ENCODE data around the gene CEP192. TPM values are rescaled to one million over a fixed set of nuclear protein-coding genes. Genes with fewer than 3 reads are reported as not detected.

The CEP192 gene
- total RNA-seq (2014; rRNA removed; shearing (Covaris generic)): 35.9 and 37.2 TPM in 2 replicates

- Histone ChIP-seq H3K4me3 (peak within 1 kb of the TSS; percentile 80), H3K4me1 (replicated peaks) (peaks cover 17% of the 10 kb centered on the region), H3K27ac (peak within 1 kb of the TSS; percentile 81), H3K36me3 (peaks cover 3% of the 10 kb centered on the region; the same call in 1 of the 2 replicates), H3K9me3 (replicated peaks) (no peaks in the 10 kb centered on the region), H3K27me3 (replicated peaks) (no peaks in the 10 kb centered on the region)
- DNase-seq (ENCODE audit: low read depth in 1 of 2, low spot score in 2 of 2): peak; percentile 98 to 99
Observed at GRCh38 chr18:12990967-12991820, at the start of gene CEP192. Gene CEP192 (plus strand): TSS chr18:12991362. CDS start chr18:12999425, 8,063 bp downstream.

GRCh38 chr18:12943215-12943614 is 47.9 kb upstream of the CEP192 start:
- Histone ChIP-seq H3K27me3 (replicated peaks) (no peaks in the 10 kb centered on the region), H3K4me1 (replicated peaks) (peaks cover 12% of the 10 kb centered on the region), H3K9me3 (replicated peaks) (no peaks in the 10 kb centered on the region), H3K27ac (no peak overlapping the region), H3K36me3 (peaks cover 3% of the 10 kb centered on the region; the same call in 1 of the 2 replicates), H3K4me3 (no peak overlapping the region)
- DNase-seq (ENCODE audit: low read depth in 1 of 2, low spot score in 2 of 2): no peak

GRCh38 chr18:12944709-12945108 is 46.5 kb upstream of the CEP192 start:
- no peak for DNase-seq (ENCODE audit: low read depth in 1 of 2, low spot score in 2 of 2)
- Histone ChIP-seq H3K36me3 (peaks cover 9% of the 10 kb centered on the region; the same call in 1 of the 2 replicates), H3K27me3 (replicated peaks) (no peaks in the 10 kb centered on the region), H3K27ac (no peak overlapping the region), H3K9me3 (replicated peaks) (no peaks in the 10 kb centered on the region), H3K4me1 (replicated peaks) (peaks cover 20% of the 10 kb centered on the region), H3K4me3 (no peak overlapping the region)

GRCh38 chr18:12946549-12947284 is 44.4 kb upstream of the CEP192 start:
- Histone ChIP-seq H3K27ac (peak overlapping the region; percentile 93), H3K4me3 (peak overlapping the region; percentile 75), H3K9me3 (replicated peaks) (no peaks in the 10 kb centered on the region), H3K36me3 (peaks cover 12% of the 10 kb centered on the region), H3K4me1 (replicated peaks) (peaks cover 20% of the 10 kb centered on the region), H3K27me3 (replicated peaks) (no peaks in the 10 kb centered on the region)
- DNase-seq (ENCODE audit: low read depth in 1 of 2, low spot score in 2 of 2): peak; percentile 72 to 86

GRCh38 chr18:12947285-12948049 is 43.7 kb upstream of the CEP192 start, which contains the start of gene SEH1L:
Gene SEH1L (plus strand): TSS chr18:12948011. CDS start chr18:12948122, 111 bp downstream.
- peak; percentile 83 to 100 for DNase-seq (ENCODE audit: low read depth in 1 of 2, low spot score in 2 of 2)
- H3K36me3 ChIP-seq: peaks cover 12% of the 10 kb centered on the region
- H3K4me3 ChIP-seq: peak within 1 kb of the TSS; percentile 75
- H3K27ac ChIP-seq: peak within 1 kb of the TSS; percentile 93
- H3K4me1 ChIP-seq (replicated peaks): peaks cover 20% of the 10 kb centered on the region
- H3K9me3 ChIP-seq (replicated peaks): no peaks in the 10 kb centered on the region
- no peaks in the 10 kb centered on the region for H3K27me3 ChIP-seq (replicated peaks)

GRCh38 chr18:12948050-12948804 is 42.9 kb upstream of the CEP192 start:
- no peaks in the 10 kb centered on the region for H3K27me3 ChIP-seq (replicated peaks)
- H3K9me3 ChIP-seq (replicated peaks): no peaks in the 10 kb centered on the region
- peak; percentile 96 to 98 for DNase-seq (ENCODE audit: low read depth in 1 of 2, low spot score in 2 of 2)
- H3K36me3 ChIP-seq: peaks cover 17% of the 10 kb centered on the region
- peak overlapping the region; percentile 75 for H3K4me3 ChIP-seq
- H3K27ac ChIP-seq: peak overlapping the region; percentile 66
- H3K4me1 ChIP-seq (replicated peaks): peaks cover 18% of the 10 kb centered on the region

- Histone ChIP-seq H3K4me3 (no peak overlapping the region), H3K9me3 (replicated peaks) (no peaks in the 10 kb centered on the region; the same call in 1 of the 2 replicates), H3K4me1 (replicated peaks) (no peaks in the 10 kb centered on the region), H3K27ac (no peak overlapping the region), H3K27me3 (replicated peaks) (no peaks in the 10 kb centered on the region), H3K36me3 (peaks cover 44% of the 10 kb centered on the region)
- no peak for DNase-seq (ENCODE audit: low read depth in 1 of 2, low spot score in 2 of 2)
Observed at GRCh38 chr18:12958478-12958877, 32.7 kb upstream of the CEP192 start.

GRCh38 chr18:12960395-12960794 is 30.8 kb upstream of the CEP192 start:
- no peak for DNase-seq (ENCODE audit: low read depth in 1 of 2, low spot score in 2 of 2)

GRCh38 chr18:12960853-12961397 is 30.2 kb upstream of the CEP192 start:
- no peak for DNase-seq (ENCODE audit: low read depth in 1 of 2, low spot score in 2 of 2)
- H3K27me3 ChIP-seq (replicated peaks): no peaks in the 10 kb centered on the region
- no peak overlapping the region for H3K27ac ChIP-seq
- no peak overlapping the region for H3K4me3 ChIP-seq
- H3K36me3 ChIP-seq: peaks cover 51% of the 10 kb centered on the region
- H3K9me3 ChIP-seq (replicated peaks): no peaks in the 10 kb centered on the region; the same call in 1 of the 2 replicates
- no peaks in the 10 kb centered on the region for H3K4me1 ChIP-seq (replicated peaks)

More at GRCh38 chr18:12960395-12960794, 30.8 kb upstream of the CEP192 start:
- H3K9me3 ChIP-seq (replicated peaks): no peaks in the 10 kb centered on the region; the same call in 1 of the 2 replicates
- peaks cover 51% of the 10 kb centered on the region for H3K36me3 ChIP-seq
- H3K27me3 ChIP-seq (replicated peaks): no peaks in the 10 kb centered on the region
- no peak overlapping the region for H3K4me3 ChIP-seq
- no peaks in the 10 kb centered on the region for H3K4me1 ChIP-seq (replicated peaks)
- H3K27ac ChIP-seq: no peak overlapping the region

GRCh38 chr18:12963069-12963468 is 28.1 kb upstream of the CEP192 start:
- Histone ChIP-seq H3K27me3 (replicated peaks) (no peaks in the 10 kb centered on the region), H3K9me3 (replicated peaks) (no peaks in the 10 kb centered on the region; the same call in 1 of the 2 replicates), H3K4me1 (replicated peaks) (no peaks in the 10 kb centered on the region), H3K4me3 (no peak overlapping the region), H3K36me3 (peaks cover 56% of the 10 kb centered on the region), H3K27ac (no peak overlapping the region)
- DNase-seq (ENCODE audit: low read depth in 1 of 2, low spot score in 2 of 2): no peak

GRCh38 chr18:12968115-12968514 is 23.0 kb upstream of the CEP192 start:
- H3K9me3 ChIP-seq (replicated peaks): no peaks in the 10 kb centered on the region
- H3K4me1 ChIP-seq (replicated peaks): no peaks in the 10 kb centered on the region
- H3K4me3 ChIP-seq: no peak overlapping the region
- H3K27me3 ChIP-seq (replicated peaks): no peaks in the 10 kb centered on the region
- H3K27ac ChIP-seq: no peak overlapping the region
- no peak for DNase-seq (ENCODE audit: low read depth in 1 of 2, low spot score in 2 of 2)
- peaks cover 51% of the 10 kb centered on the region for H3K36me3 ChIP-seq

- Histone ChIP-seq H3K27ac (no peak overlapping the region), H3K9me3 (replicated peaks) (no peaks in the 10 kb centered on the region), H3K36me3 (peaks cover 48% of the 10 kb centered on the region), H3K4me3 (no peak overlapping the region), H3K4me1 (replicated peaks) (no peaks in the 10 kb centered on the region), H3K27me3 (replicated peaks) (no peaks in the 10 kb centered on the region)
- no peak for DNase-seq (ENCODE audit: low read depth in 1 of 2, low spot score in 2 of 2)
Observed at GRCh38 chr18:12968619-12969018, 22.5 kb upstream of the CEP192 start.

All from SJSA1 (cell line).